Mucosa of descending colon (tissue), 3 donors: ENCODE measurements around the gene CADM1. TPM values are rescaled to one million over a fixed set of nuclear protein-coding genes. Genes with fewer than 3 reads are reported as not detected.

Source experiments
- ATAC-seq: fragments of 200-7000 bp; cut with Tn5 transposase; one replicate; pipeline ENCODE4 v1.9.1; 2020; ENCODE audit warnings: mild to moderate bottlenecking, moderate library complexity
- DNase-seq, 3 donors: peaks; one replicate each; pipeline ENCODE4 v3.0.0-alpha.2; 2020
- H3K36me3 ChIP-seq: fragments of 200-600 bp; one replicate; pipeline ENCODE4 v1.8.0; 2021; ENCODE audit warnings: low read depth, mild to moderate bottlenecking
- H3K4me1 ChIP-seq: fragments of 200-600 bp; one replicate; pipeline ENCODE4 v1.8.0; 2021; ENCODE audit warnings: low read depth, mild to moderate bottlenecking
- H3K4me3 ChIP-seq: fragments of 200-600 bp; one replicate; pipeline ENCODE4 v1.8.0; 2021; ENCODE audit warnings: mild to moderate bottlenecking
- H3K9me3 ChIP-seq: fragments of 200-600 bp; one replicate; pipeline ENCODE4 v1.8.0; 2021; ENCODE audit warnings: mild to moderate bottlenecking
- CTCF ChIP-seq: fragments of 200-600 bp; IDR thresholded peaks from one replicate; pipeline ENCODE4 v1.8.0; 2022; ENCODE audit warnings: antibody characterized with exemption, mild to moderate bottlenecking
- intact Hi-C, 2 donors: fragments of 100-400 bp; cut with DNase I in 1 of 2; cut with micrococcal nuclease in 1 of 2; formaldehyde crosslinking; loops; one replicate each; pipeline versions ENCODE4 v1.11.0 to v1.11.1; 2022; cut with DNase I, micrococcal nuclease
- total RNA-seq, 3 donors: library from RNA; stranded (reverse); fragmentation: NEBNext Ultra II Directional in 2 of 3; extraction: Animal tissue kit (Norgen Biotek cat#: 25700) in 2 of 3; gene quantifications; one replicate each; pipeline versions ENCODE4 v1.2.1 to v1.2.4, GENCODE V29; 2021 to 2023
- donor health status: DM: no; HTN: no; CAD: no; lungs with moderate emphysema.
- donor health status: DM: no; HTN: no; CAD: no.
- donor health status: DM: no; HTN: yes; CAD: no.

The CADM1 gene
- total RNA-seq, 3 donors from 2014 or later, result 4.3 to 20.2 (median 7.2) TPM

- Histone ChIP-seq H3K9me3 (no peaks in the 10 kb centered on the region), H3K4me1 (no peaks in the 10 kb centered on the region), H3K36me3 (no peaks in the 10 kb centered on the region), H3K4me3 (no peak overlapping the region)
- no peak for DNase-seq
- no peak for TF ChIP-seq CTCF
- intact Hi-C loops, result no loop called here
- no peak for ATAC-seq
These were observed 141.2 kb downstream of the CADM1 start for GRCh38 chr11:115362997-115363396.

- Histone ChIP-seq H3K4me1 (no peaks in the 10 kb centered on the region), H3K4me3 (no peak overlapping the region), H3K36me3 (no peaks in the 10 kb centered on the region), H3K9me3 (no peaks in the 10 kb centered on the region)
- no peak for TF ChIP-seq CTCF
- ATAC-seq (no peak), DNase-seq (no peak)
- intact Hi-C loops, result no loop called here
These were observed 143.2 kb downstream of the CADM1 start for GRCh38 chr11:115361025-115361424.

GRCh38 chr11:115360186-115360824, 143.9 kb downstream of the CADM1 start:
- Histone ChIP-seq H3K4me3 (no peak overlapping the region), H3K4me1 (no peaks in the 10 kb centered on the region), H3K36me3 (no peaks in the 10 kb centered on the region), H3K9me3 (no peaks in the 10 kb centered on the region)
- intact Hi-C loops, result no loop called here
- TF ChIP-seq CTCF, result no peak
- DNase-seq, result no peak
- no peak for ATAC-seq

- DNase-seq (no peak), ATAC-seq (no peak)
- Histone ChIP-seq H3K36me3 (no peaks in the 10 kb centered on the region), H3K4me1 (no peaks in the 10 kb centered on the region), H3K9me3 (no peaks in the 10 kb centered on the region), H3K4me3 (no peak overlapping the region)
- no peak for TF ChIP-seq CTCF
- intact Hi-C loops, result no loop called here
These were observed 147.1 kb downstream of the CADM1 start for GRCh38 chr11:115357066-115357465.

- H3K36me3 ChIP-seq, result no peaks in the 10 kb centered on the region
- H3K9me3 ChIP-seq, result no peaks in the 10 kb centered on the region
- H3K4me1 ChIP-seq, result no peaks in the 10 kb centered on the region
- no peak overlapping the region for H3K4me3 ChIP-seq
- intact Hi-C loops, result no loop called here
- no peak for TF ChIP-seq CTCF
- DNase-seq (no peak), ATAC-seq (no peak)
These were observed 151.3 kb downstream of the CADM1 start for GRCh38 chr11:115352805-115353485.
